IPS-18a (cell line): ENCODE data around the gene UGT1A3.

Experiments
- H3K27ac ChIP-seq: one replicate; pipeline ENCODE4 v1.5.1; 2013; ENCODE audit warnings: low read length
- H3K27me3 ChIP-seq: one replicate; pipeline ENCODE4 v1.6.1; 2013; ENCODE audit warnings: mild to moderate bottlenecking, low read length; ENCODE audit not compliant: control insufficient read depth, insufficient read depth
- H3K36me3 ChIP-seq: one replicate; pipeline ENCODE4 v1.6.1; 2013; ENCODE audit warnings: low read depth, low read length; ENCODE audit not compliant: control insufficient read depth
- H3K4me1 ChIP-seq: one replicate; pipeline ENCODE4 v1.6.1; 2013; ENCODE audit warnings: low read depth, low read length; ENCODE audit not compliant: control insufficient read depth
- H3K4me3 ChIP-seq: one replicate; pipeline ENCODE4 v1.5.1; 2013; ENCODE audit warnings: low read length
- H3K9ac ChIP-seq: one replicate; pipeline ENCODE4 v1.6.1; 2013; ENCODE audit warnings: mild to moderate bottlenecking, low read length, moderate library complexity
- H3K9me3 ChIP-seq: one replicate; pipeline ENCODE4 v1.6.1; 2013; ENCODE audit warnings: low read depth, low read length; ENCODE audit not compliant: control insufficient read depth

Gene UGT1A3

DNA sequence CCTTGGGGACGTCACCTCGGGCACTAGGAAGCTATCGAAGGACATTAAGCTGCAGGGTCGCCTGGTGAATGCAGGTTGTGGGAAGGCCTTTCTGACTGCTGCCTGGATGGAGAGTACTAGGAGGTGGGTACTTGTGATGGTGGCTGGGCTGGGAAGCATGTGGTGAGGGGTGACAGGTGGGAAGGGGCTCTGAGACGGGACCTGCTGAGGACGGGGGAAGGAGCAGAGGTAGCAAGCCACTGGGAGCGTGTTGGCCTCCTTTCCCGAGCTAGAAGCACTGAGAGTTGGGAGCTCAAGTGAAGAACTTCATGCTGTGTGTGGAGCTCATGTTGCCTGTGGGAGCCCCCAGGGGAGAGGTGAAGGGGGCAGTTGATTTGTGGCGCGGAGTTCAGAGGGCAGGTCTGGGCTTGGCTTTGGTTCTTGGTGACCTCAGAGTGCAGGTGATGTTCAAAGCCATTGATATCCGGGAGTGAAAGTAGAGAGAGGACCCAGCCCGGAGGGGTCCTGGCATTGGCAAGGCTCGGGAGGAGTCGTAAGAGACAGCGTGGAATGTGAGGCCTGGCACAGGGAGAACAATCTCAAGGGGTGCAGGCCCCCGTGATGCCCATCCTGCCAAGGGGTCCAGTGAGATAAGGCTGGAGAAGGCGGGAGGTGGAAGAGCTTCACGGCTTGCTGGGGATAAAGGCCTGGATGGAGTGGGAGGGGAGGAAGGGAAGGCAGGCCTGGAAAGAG lies 62.5 kb downstream of the UGT1A3 start:
- Histone ChIP-seq H3K4me3 (no peak overlapping the region), H3K27ac (no peak overlapping the region), H3K9ac (no peak overlapping the region), H3K9me3 (no peaks in the 10 kb centered on the region), H3K27me3 (no peaks in the 10 kb centered on the region), H3K4me1 (no peaks in the 10 kb centered on the region), H3K36me3 (no peaks in the 10 kb centered on the region)

GRCh38 chr2:233791883-233792329 lies 63.1 kb downstream of the UGT1A3 start:
- H3K4me3 ChIP-seq: no peak overlapping the region
- H3K36me3 ChIP-seq: no peaks in the 10 kb centered on the region
- no peak overlapping the region for H3K27ac ChIP-seq
- no peaks in the 10 kb centered on the region for H3K27me3 ChIP-seq
- no peak overlapping the region for H3K9ac ChIP-seq
- H3K9me3 ChIP-seq: no peaks in the 10 kb centered on the region
- H3K4me1 ChIP-seq: no peaks in the 10 kb centered on the region

DNA sequence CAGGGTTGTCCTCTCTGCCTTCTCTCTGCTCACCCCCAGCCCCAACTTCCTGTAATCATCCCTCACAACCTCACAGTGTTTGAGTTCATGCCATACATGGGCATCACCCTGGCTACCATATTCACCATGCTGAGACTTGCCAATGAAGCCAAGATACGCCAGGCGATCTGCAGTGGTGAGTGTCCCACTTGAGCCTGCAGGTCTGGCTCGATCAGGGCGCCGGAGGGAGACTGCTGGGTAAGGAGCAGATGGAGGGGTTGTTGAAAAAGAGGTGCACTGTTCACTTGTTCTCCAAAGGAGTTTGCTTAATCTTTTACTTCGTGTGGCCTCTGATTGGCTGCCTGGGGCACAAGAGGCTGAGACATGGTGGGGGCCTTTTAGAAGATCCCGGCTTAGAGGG lies 63.9 kb downstream of the UGT1A3 start:
- no peaks in the 10 kb centered on the region for H3K27me3 ChIP-seq
- no peaks in the 10 kb centered on the region for H3K36me3 ChIP-seq
- no peaks in the 10 kb centered on the region for H3K9me3 ChIP-seq
- H3K27ac ChIP-seq: no peak overlapping the region
- H3K9ac ChIP-seq: no peak overlapping the region
- H3K4me3 ChIP-seq: no peak overlapping the region
- no peaks in the 10 kb centered on the region for H3K4me1 ChIP-seq

DNA sequence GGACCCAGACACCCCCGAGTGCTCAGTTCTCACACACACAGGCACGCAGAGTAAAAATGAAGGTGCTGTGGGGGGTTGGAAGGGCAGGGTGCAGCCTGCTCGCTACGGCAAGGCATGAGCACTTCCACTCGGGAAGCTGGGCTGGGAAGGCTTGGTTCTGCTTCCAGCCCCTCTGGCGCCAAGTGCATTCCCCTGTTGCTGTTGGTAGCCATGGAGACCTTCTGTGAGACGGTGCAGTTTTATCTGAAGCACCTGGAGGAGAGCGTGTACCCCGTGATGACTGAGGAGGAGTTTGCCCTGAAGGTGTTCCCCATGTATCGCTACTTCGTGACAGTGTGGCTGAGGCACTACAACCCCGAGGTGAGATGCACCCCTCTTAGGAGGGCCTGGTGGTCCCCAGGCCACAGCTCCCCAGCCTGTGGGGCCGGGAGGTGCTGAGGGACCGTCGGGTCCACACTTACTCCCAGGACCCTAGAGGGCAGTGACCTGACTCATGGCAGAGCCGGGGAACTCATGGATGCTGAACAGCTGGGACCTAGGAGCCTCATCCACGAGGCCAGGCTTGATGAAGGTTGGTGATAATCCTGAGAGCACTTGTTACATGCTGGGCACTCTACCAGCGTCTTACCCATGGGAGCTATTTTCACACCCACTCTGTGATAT lies 64.8 kb downstream of the UGT1A3 start:
- Histone ChIP-seq H3K9me3 (no peaks in the 10 kb centered on the region), H3K9ac (no peak overlapping the region), H3K27ac (no peak overlapping the region), H3K36me3 (no peaks in the 10 kb centered on the region), H3K27me3 (no peaks in the 10 kb centered on the region), H3K4me3 (no peak overlapping the region), H3K4me1 (no peaks in the 10 kb centered on the region)

- Histone ChIP-seq H3K36me3 (no peaks in the 10 kb centered on the region), H3K4me3 (no peak overlapping the region), H3K9me3 (no peaks in the 10 kb centered on the region), H3K9ac (no peak overlapping the region), H3K4me1 (no peaks in the 10 kb centered on the region), H3K27me3 (no peaks in the 10 kb centered on the region), H3K27ac (no peak overlapping the region)
Observed at GRCh38 chr2:233794128-233794658, 65.4 kb downstream of the UGT1A3 start.

- no peak overlapping the region for H3K4me3 ChIP-seq
- no peak overlapping the region for H3K27ac ChIP-seq
- H3K9ac ChIP-seq: no peak overlapping the region
- no peaks in the 10 kb centered on the region for H3K9me3 ChIP-seq
- H3K27me3 ChIP-seq: no peaks in the 10 kb centered on the region
- no peaks in the 10 kb centered on the region for H3K36me3 ChIP-seq
- no peaks in the 10 kb centered on the region for H3K4me1 ChIP-seq
Observed at GRCh38 chr2:233795735-233796171, 66.9 kb downstream of the UGT1A3 start.

- Histone ChIP-seq H3K9me3 (no peaks in the 10 kb centered on the region), H3K27me3 (no peaks in the 10 kb centered on the region), H3K27ac (no peak overlapping the region), H3K4me3 (no peak overlapping the region), H3K9ac (no peak overlapping the region), H3K4me1 (no peaks in the 10 kb centered on the region), H3K36me3 (no peaks in the 10 kb centered on the region)
Observed at GRCh38 chr2:233796254-233796653, 67.4 kb downstream of the UGT1A3 start.

DNA sequence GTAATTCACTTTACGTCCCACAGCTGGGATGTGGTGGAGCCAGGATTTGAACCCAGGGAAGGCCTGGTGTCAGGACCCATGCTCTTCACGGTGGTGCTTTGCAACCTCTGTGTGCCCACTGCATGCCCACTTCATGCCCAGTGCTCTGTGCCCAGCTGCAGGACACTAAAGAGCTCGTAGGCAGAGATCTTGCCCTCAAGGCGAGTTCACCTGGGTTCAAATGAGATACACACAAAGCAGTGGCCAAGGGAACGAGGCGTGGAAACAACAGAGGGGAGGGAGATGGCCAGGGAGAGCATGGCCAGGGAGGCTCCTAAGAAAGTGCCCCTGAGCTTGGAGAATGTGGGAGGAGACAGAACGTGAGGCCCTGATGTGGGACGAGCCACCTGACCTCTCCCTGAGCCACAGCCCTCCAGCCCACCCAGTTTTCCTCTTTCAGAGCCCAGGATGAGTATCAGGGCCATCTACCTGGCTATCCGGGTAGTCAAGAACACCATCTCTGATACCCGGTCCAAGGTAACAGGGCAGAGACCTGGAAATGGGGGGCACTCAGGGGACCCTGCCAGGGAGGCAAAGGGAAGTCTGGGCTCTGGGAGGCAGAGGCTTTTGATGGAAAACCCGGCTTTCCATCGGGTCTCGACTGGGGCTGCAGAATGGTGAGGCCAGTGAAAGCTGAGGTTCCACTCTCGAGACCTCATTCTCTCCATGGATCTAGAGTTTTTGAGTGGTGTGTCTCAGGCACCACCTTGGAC lies 69.7 kb downstream of the UGT1A3 start:
- Histone ChIP-seq H3K36me3 (no peaks in the 10 kb centered on the region), H3K9ac (no peak overlapping the region), H3K4me3 (no peak overlapping the region), H3K9me3 (no peaks in the 10 kb centered on the region), H3K27me3 (no peaks in the 10 kb centered on the region), H3K27ac (no peak overlapping the region), H3K4me1 (no peaks in the 10 kb centered on the region)

DNA sequence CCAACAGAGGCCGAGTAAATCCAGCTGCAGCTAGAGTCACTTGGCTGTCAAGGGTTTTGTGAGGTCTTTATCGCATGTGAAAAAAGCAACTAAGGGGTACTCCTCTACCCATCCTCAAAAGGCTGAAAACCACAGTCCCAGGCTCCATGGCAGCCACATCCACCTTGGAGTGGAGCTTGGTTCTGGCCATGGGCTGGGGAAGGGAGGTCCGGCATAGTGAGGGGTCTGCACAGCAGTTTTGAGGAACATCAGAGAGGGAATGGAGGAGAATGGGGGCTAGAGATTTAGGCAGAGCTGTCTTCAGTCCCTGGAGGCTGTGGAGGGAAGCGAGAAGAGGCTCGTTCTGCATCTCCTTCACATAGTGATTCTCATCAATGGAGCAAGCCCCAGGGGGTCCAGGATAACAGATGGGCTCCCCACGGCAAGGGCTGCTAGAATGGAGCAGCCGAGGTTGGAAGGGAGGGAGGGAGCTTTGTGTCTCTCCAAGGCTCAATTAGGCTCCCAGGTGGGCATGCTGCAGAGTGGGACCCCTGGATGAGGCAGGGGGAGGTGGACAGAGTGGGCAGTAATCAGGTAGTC lies 70.3 kb downstream of the UGT1A3 start:
- Histone ChIP-seq H3K4me3 (no peak overlapping the region), H3K27ac (no peak overlapping the region), H3K27me3 (no peaks in the 10 kb centered on the region), H3K9ac (no peak overlapping the region), H3K36me3 (no peaks in the 10 kb centered on the region), H3K9me3 (no peaks in the 10 kb centered on the region), H3K4me1 (no peaks in the 10 kb centered on the region)

DNA sequence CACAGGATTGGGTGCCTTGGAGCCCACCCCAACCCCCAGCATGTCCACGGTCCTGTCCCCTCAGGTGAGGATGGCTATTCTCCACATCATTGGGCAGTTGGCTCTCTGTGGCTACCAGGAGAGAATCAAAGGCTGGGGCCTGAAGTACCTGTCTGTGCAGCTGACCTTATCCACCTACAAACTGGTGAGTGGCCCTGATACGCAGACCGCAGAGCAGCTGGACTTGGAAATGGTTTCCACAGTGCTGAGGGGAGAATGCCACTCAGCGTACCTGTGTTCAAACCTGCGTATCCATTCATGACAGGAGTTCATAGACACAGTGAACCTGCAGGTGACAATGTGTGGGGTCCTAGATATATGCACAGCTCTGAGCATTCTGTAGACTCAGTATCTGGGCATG lies 70.9 kb downstream of the UGT1A3 start:
- Histone ChIP-seq H3K9ac (no peak overlapping the region), H3K27ac (no peak overlapping the region), H3K9me3 (no peaks in the 10 kb centered on the region), H3K4me3 (no peak overlapping the region), H3K4me1 (no peaks in the 10 kb centered on the region), H3K36me3 (no peaks in the 10 kb centered on the region), H3K27me3 (no peaks in the 10 kb centered on the region)

DNA sequence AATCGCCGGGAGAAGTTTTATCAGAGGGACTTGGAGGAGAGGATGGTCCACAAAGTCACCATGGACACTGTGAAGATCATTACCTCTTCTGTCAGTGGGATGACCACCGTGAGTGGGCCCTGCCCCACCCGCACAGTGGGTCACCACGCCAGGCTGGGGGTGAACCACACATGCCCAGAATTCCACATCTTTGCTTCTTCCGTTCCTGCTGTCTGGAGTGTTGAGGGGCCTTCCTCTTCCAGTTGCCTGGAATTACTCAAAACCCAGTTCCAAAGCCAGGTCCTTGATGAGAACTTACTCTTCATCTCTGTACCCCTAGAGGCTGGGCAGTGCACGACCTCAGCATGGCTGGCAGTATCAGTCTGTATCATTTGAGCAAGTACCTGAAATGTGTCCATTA lies 71.4 kb downstream of the UGT1A3 start:
- Histone ChIP-seq H3K27me3 (no peaks in the 10 kb centered on the region), H3K9ac (no peak overlapping the region), H3K36me3 (no peaks in the 10 kb centered on the region), H3K27ac (no peak overlapping the region), H3K4me1 (no peaks in the 10 kb centered on the region), H3K4me3 (no peak overlapping the region), H3K9me3 (no peaks in the 10 kb centered on the region)
